Neural cell (in vitro differentiated cells): Measurements from ENCODE around the gene ANO4.

ENCODE experiments used
- CTCF ChIP-seq: fragments of 450-650 bp; IDR thresholded peaks from 2 replicates; pipeline ENCODE4 v1.5.1; 2014; ENCODE audit warnings: antibody characterized with exemption, mild to moderate bottlenecking, moderate library complexity; ENCODE audit not compliant: poor library complexity, severe bottlenecking
- EP300 ChIP-seq: fragments of 450-650 bp; conservative IDR thresholded peaks from 2 replicates; pipeline ENCODE4 v1.6.1; 2014; ENCODE audit warnings: antibody characterized with exemption, mild to moderate bottlenecking, moderate library complexity; ENCODE audit not compliant: poor library complexity, severe bottlenecking
- EZH2 ChIP-seq: fragments of 200-600, 300-800 bp; shearing (Covaris generic), sonication (generic); IDR thresholded peaks from 2 replicates; pipeline ENCODE4 v1.6.1; 2014; ENCODE audit warnings: antibody characterized with exemption, low read length, borderline replicate concordance, mild to moderate bottlenecking; ENCODE audit not compliant: insufficient read depth, poor library complexity, severe bottlenecking
- MXI1 ChIP-seq: fragments of 450-650 bp; conservative IDR thresholded peaks from 2 replicates; pipeline ENCODE4 v1.6.1; 2014; ENCODE audit warnings: antibody characterized with exemption, mild to moderate bottlenecking; ENCODE audit not compliant: poor library complexity, severe bottlenecking
- POLR2AphosphoS5 ChIP-seq: IDR thresholded peaks from 2 replicates; pipeline ENCODE4 v1.6.1; 2012
- REST ChIP-seq: IDR thresholded peaks from 2 replicates; pipeline ENCODE4 v1.6.1; 2012; ENCODE audit warnings: borderline replicate concordance

- TF ChIP-seq POLR2AphosphoS5 (no peak), CTCF (no peak), EP300 (no peak), EZH2 (no peak), MXI1 (no peak), REST (no peak)
Observed at GRCh38 chr12:101044512-101045059, 250.0 kb downstream of the ANO4 start.
